Measurements from ENCODE around the gene DGKB.

The DGKB gene

GRCh38 chr7:14207138-14207537, 695.4 kb downstream of the DGKB start:
- Histone ChIP-seq H2AFZ (ENCODE audit: low read length) (no peak overlapping the region), H3K4me2 (ENCODE audit: low read depth, low read length) (no peak overlapping the region), H3K27me3 (replicated peaks; ENCODE audit: insufficient read depth, low read length) (no peaks in the 10 kb centered on the region), H3K9me2 (replicated peaks; ENCODE audit: insufficient read depth, low read length) (no peaks in the 10 kb centered on the region), H3K36me3 (replicated peaks; ENCODE audit: insufficient read depth, low read length) (no peaks in the 10 kb centered on the region), H3K4me3 (ENCODE audit: low read length) (no peak overlapping the region), H3K4me1 (ENCODE audit: low read length) (no peaks in the 10 kb centered on the region), H3K9ac (ENCODE audit: low read length) (no peak overlapping the region), H4K20me1 (ENCODE audit: insufficient read depth, low read length) (no peaks in the 10 kb centered on the region), H3K27ac (ENCODE audit: low read length) (no peak overlapping the region), H3K79me2 (ENCODE audit: low read length) (no peaks in the 10 kb centered on the region), H3K9me3 (replicated peaks; ENCODE audit: insufficient read depth, low read length) (no peaks in the 10 kb centered on the region), H3F3A (ENCODE audit: insufficient read depth, low read length) (no peaks in the 10 kb centered on the region)
- no peak for DNase-seq
- TF ChIP-seq CTCF (IDR thresholded peaks at IDR 0.05; ENCODE audit: low read length) (no peak), EZH2 (optimal IDR thresholded peaks at IDR 0.05; ENCODE audit: low read depth, low read length) (no peak), EZH2phosphoT487 (IDR thresholded peaks at IDR 0.05; ENCODE audit: low read length) (no peak)

GRCh38 chr7:14206121-14206520, 696.4 kb downstream of the DGKB start:
- H3K4me2 ChIP-seq (ENCODE audit: low read depth, low read length): no peak overlapping the region
- no peak overlapping the region for H3K27ac ChIP-seq (ENCODE audit: low read length)
- no peaks in the 10 kb centered on the region for H3K27me3 ChIP-seq (replicated peaks; ENCODE audit: insufficient read depth, low read length)
- no peaks in the 10 kb centered on the region for H3K9me2 ChIP-seq (replicated peaks; ENCODE audit: insufficient read depth, low read length)
- DNase-seq: no peak
- H3K36me3 ChIP-seq (replicated peaks; ENCODE audit: insufficient read depth, low read length): no peaks in the 10 kb centered on the region
- TF ChIP-seq EZH2 (optimal IDR thresholded peaks at IDR 0.05; ENCODE audit: low read depth, low read length): no peak
- TF ChIP-seq EZH2phosphoT487 (IDR thresholded peaks at IDR 0.05; ENCODE audit: low read length): no peak
- no peak for TF ChIP-seq CTCF (IDR thresholded peaks at IDR 0.05; ENCODE audit: low read length)
- H2AFZ ChIP-seq (ENCODE audit: low read length): no peak overlapping the region
- no peaks in the 10 kb centered on the region for H4K20me1 ChIP-seq (ENCODE audit: insufficient read depth, low read length)
- no peaks in the 10 kb centered on the region for H3F3A ChIP-seq (ENCODE audit: insufficient read depth, low read length)
- H3K4me1 ChIP-seq (ENCODE audit: low read length): no peaks in the 10 kb centered on the region
- no peak overlapping the region for H3K4me3 ChIP-seq (ENCODE audit: low read length)
- no peaks in the 10 kb centered on the region for H3K9me3 ChIP-seq (replicated peaks; ENCODE audit: insufficient read depth, low read length)
- no peak overlapping the region for H3K9ac ChIP-seq (ENCODE audit: low read length)
- no peaks in the 10 kb centered on the region for H3K79me2 ChIP-seq (ENCODE audit: low read length)

- H3K4me1 ChIP-seq (ENCODE audit: low read length): no peaks in the 10 kb centered on the region
Observed at GRCh38 chr7:14201353-14201752, 701.2 kb downstream of the DGKB start.

More at GRCh38 chr7:14201353-14201752, 701.2 kb downstream of the DGKB start:
- H3K27ac ChIP-seq (ENCODE audit: low read length): no peak overlapping the region
- no peak overlapping the region for H2AFZ ChIP-seq (ENCODE audit: low read length)
- no peak overlapping the region for H3K9ac ChIP-seq (ENCODE audit: low read length)
- no peak overlapping the region for H3K4me3 ChIP-seq (ENCODE audit: low read length)
- no peaks in the 10 kb centered on the region for H3K36me3 ChIP-seq (replicated peaks; ENCODE audit: insufficient read depth, low read length)
- no peak overlapping the region for H3K4me2 ChIP-seq (ENCODE audit: low read depth, low read length)
- TF ChIP-seq CTCF (IDR thresholded peaks at IDR 0.05; ENCODE audit: low read length) (no peak), EZH2phosphoT487 (IDR thresholded peaks at IDR 0.05; ENCODE audit: low read length) (no peak)
- no peaks in the 10 kb centered on the region for H3K9me3 ChIP-seq (replicated peaks; ENCODE audit: insufficient read depth, low read length)
- H4K20me1 ChIP-seq (ENCODE audit: insufficient read depth, low read length): no peaks in the 10 kb centered on the region
- no peak for DNase-seq
- no peaks in the 10 kb centered on the region for H3K9me2 ChIP-seq (replicated peaks; ENCODE audit: insufficient read depth, low read length)
- H3K27me3 ChIP-seq (replicated peaks; ENCODE audit: insufficient read depth, low read length): no peaks in the 10 kb centered on the region
- H3F3A ChIP-seq (ENCODE audit: insufficient read depth, low read length): no peaks in the 10 kb centered on the region
- H3K79me2 ChIP-seq (ENCODE audit: low read length): no peaks in the 10 kb centered on the region

Measured in MM.1S (cell line).